Measurements from ENCODE around the gene NKAIN1.

Gene NKAIN1

GRCh38 chr1:31234123-31234708 lies 5.5 kb downstream of the NKAIN1 start:
- Histone ChIP-seq H3K4me1 (ENCODE audit: low read length) (no peaks in the 10 kb centered on the region), H3K9me3 (ENCODE audit: insufficient read depth, low read length) (no peaks in the 10 kb centered on the region), H3K27ac (ENCODE audit: low read length) (no peak overlapping the region), H4K20me1 (ENCODE audit: insufficient read depth, low read length) (no peaks in the 10 kb centered on the region), H3K4me3 (ENCODE audit: low read length) (no peak overlapping the region), H3K79me2 (ENCODE audit: low read length) (no peaks in the 10 kb centered on the region), H2AFZ (ENCODE audit: low read depth, low read length) (no peak overlapping the region), H3K9ac (ENCODE audit: low read length) (no peak overlapping the region), H3K27me3 (ENCODE audit: low read depth, low read length) (peaks cover 15% of the 10 kb centered on the region), H3K4me2 (ENCODE audit: low read length) (no peak overlapping the region), H3K36me3 (replicated peaks; ENCODE audit: low read depth, low read length) (no peaks in the 10 kb centered on the region)
- no peak for TF ChIP-seq EZH2phosphoT487 (IDR thresholded peaks at IDR 0.05; ENCODE audit: low read depth)
- TF ChIP-seq CTCF (IDR thresholded peaks at IDR 0.05; ENCODE audit: low read depth, low read length) = no peak

- no peak overlapping the region for H3K4me3 ChIP-seq (ENCODE audit: low read length)
- H4K20me1 ChIP-seq (ENCODE audit: insufficient read depth, low read length) = no peaks in the 10 kb centered on the region
- no peak overlapping the region for H3K27ac ChIP-seq (ENCODE audit: low read length)
- H3K36me3 ChIP-seq (replicated peaks; ENCODE audit: low read depth, low read length) = no peaks in the 10 kb centered on the region
- peaks cover 5% of the 10 kb centered on the region; the same call in 1 of the 2 replicates for H3K27me3 ChIP-seq (ENCODE audit: low read depth, low read length)
- H3K4me1 ChIP-seq (ENCODE audit: low read length) = no peaks in the 10 kb centered on the region
- H3K9me3 ChIP-seq (ENCODE audit: insufficient read depth, low read length) = no peaks in the 10 kb centered on the region
- H3K79me2 ChIP-seq (ENCODE audit: low read length) = no peaks in the 10 kb centered on the region
- H2AFZ ChIP-seq (ENCODE audit: low read depth, low read length) = no peak overlapping the region
- no peak overlapping the region for H3K4me2 ChIP-seq (ENCODE audit: low read length)
- H3K9ac ChIP-seq (ENCODE audit: low read length) = no peak overlapping the region
- TF ChIP-seq CTCF (IDR thresholded peaks at IDR 0.05; ENCODE audit: low read depth, low read length) = no peak
- TF ChIP-seq EZH2phosphoT487 (IDR thresholded peaks at IDR 0.05; ENCODE audit: low read depth) = no peak
Observed at GRCh38 chr1:31232689-31233088, 7.0 kb downstream of the NKAIN1 start.

- H3K79me2 ChIP-seq (ENCODE audit: low read length) = no peaks in the 10 kb centered on the region
- no peak overlapping the region for H3K9ac ChIP-seq (ENCODE audit: low read length)
- TF ChIP-seq EZH2phosphoT487 (IDR thresholded peaks at IDR 0.05; ENCODE audit: low read depth) (no peak), CTCF (IDR thresholded peaks at IDR 0.05; ENCODE audit: low read depth, low read length) (no peak)
- peaks cover 5% of the 10 kb centered on the region; the same call in 1 of the 2 replicates for H3K27me3 ChIP-seq (ENCODE audit: low read depth, low read length)
- H3K4me3 ChIP-seq (ENCODE audit: low read length) = no peak overlapping the region
- no peaks in the 10 kb centered on the region for H3K36me3 ChIP-seq (replicated peaks; ENCODE audit: low read depth, low read length)
- H2AFZ ChIP-seq (ENCODE audit: low read depth, low read length) = no peak overlapping the region
- no peaks in the 10 kb centered on the region for H3K9me3 ChIP-seq (ENCODE audit: insufficient read depth, low read length)
- no peaks in the 10 kb centered on the region for H4K20me1 ChIP-seq (ENCODE audit: insufficient read depth, low read length)
- no peak overlapping the region for H3K4me2 ChIP-seq (ENCODE audit: low read length)
- no peak overlapping the region for H3K27ac ChIP-seq (ENCODE audit: low read length)
- H3K4me1 ChIP-seq (ENCODE audit: low read length) = no peaks in the 10 kb centered on the region
Observed at GRCh38 chr1:31231802-31232201, 7.9 kb downstream of the NKAIN1 start.

GRCh38 chr1:31230378-31230777 lies 9.3 kb downstream of the NKAIN1 start:
- Histone ChIP-seq H3K4me3 (ENCODE audit: low read length) (no peak overlapping the region), H3K27ac (ENCODE audit: low read length) (no peak overlapping the region), H4K20me1 (ENCODE audit: insufficient read depth, low read length) (no peaks in the 10 kb centered on the region), H3K27me3 (ENCODE audit: low read depth, low read length) (no peaks in the 10 kb centered on the region; the same call in 1 of the 2 replicates), H2AFZ (ENCODE audit: low read depth, low read length) (no peak overlapping the region), H3K4me2 (ENCODE audit: low read length) (no peak overlapping the region), H3K4me1 (ENCODE audit: low read length) (no peaks in the 10 kb centered on the region), H3K9ac (ENCODE audit: low read length) (no peak overlapping the region), H3K9me3 (ENCODE audit: insufficient read depth, low read length) (no peaks in the 10 kb centered on the region), H3K79me2 (ENCODE audit: low read length) (no peaks in the 10 kb centered on the region), H3K36me3 (replicated peaks; ENCODE audit: low read depth, low read length) (no peaks in the 10 kb centered on the region)
- TF ChIP-seq EZH2phosphoT487 (IDR thresholded peaks at IDR 0.05; ENCODE audit: low read depth) (no peak), CTCF (IDR thresholded peaks at IDR 0.05; ENCODE audit: low read depth, low read length) (no peak)
